A673 (cell line): ENCODE measurements around the gene SLIT1. TPM values are rescaled to one million over a fixed set of nuclear protein-coding genes. Genes with fewer than 3 reads are reported as not detected.

Source experiments
- BruUV-seq: library from RNA; stranded (reverse); fragments of 400-500 nt; replicated peaks from 2 replicates; lab custom pipeline; 2021; lab: Mats Ljungman, UMichigan
- CTCF ChIA-PET: fragments of 300-600 bp; sonication (Branson Sonifier 250); formaldehyde crosslinking; loops from one replicate; lab custom pipeline; 2022; ENCODE audit warnings: antibody characterized with exemption; lab: Charles Lee
- POLR2A ChIA-PET: fragments of 300-600 bp; sonication (Branson Sonifier 250); formaldehyde crosslinking; loops from one replicate; lab custom pipeline; 2022; ENCODE audit warnings: antibody characterized with exemption; ENCODE audit not compliant: low non-redundant PET; lab: Charles Lee
- DNase-seq: peaks from one replicate; pipeline ENCODE4 v3.0.0-alpha.2; 2015; ENCODE audit warnings: low spot score
- H3K27ac ChIP-seq: fragments of 200-600 bp; sonication (generic); 2 replicates; pipeline ENCODE4 v1.5.1; 2016; ENCODE audit warnings: mixed run types, low read depth, mild to moderate bottlenecking, mixed read lengths, antibody characterized with exemption, low read length; ENCODE audit not compliant: poor library complexity, severe bottlenecking
- H3K27me3 ChIP-seq: fragments of 200-600 bp; sonication (generic); replicated peaks from 2 replicates; pipeline ENCODE4 v1.6.1; 2017; ENCODE audit warnings: mixed run types, low read depth, mild to moderate bottlenecking, mixed read lengths, antibody characterized with exemption, low read length; ENCODE audit not compliant: insufficient read depth, poor library complexity
- H3K36me3 ChIP-seq: fragments of 200-600 bp; sonication (generic); 2 replicates; pipeline ENCODE4 v1.6.1; 2016; ENCODE audit warnings: mixed run types, mild to moderate bottlenecking, mixed read lengths, antibody characterized with exemption, low read length; ENCODE audit not compliant: insufficient read depth, poor library complexity, severe bottlenecking
- H3K4me1 ChIP-seq: fragments of 200-600 bp; sonication (generic); 2 replicates; pipeline ENCODE4 v1.6.1; 2017; ENCODE audit warnings: mixed run types, mild to moderate bottlenecking, mixed read lengths, antibody characterized with exemption, low read length; ENCODE audit not compliant: insufficient read depth, poor library complexity, severe bottlenecking
- H3K4me3 ChIP-seq: fragments of 200-600 bp; sonication (generic); 2 replicates; pipeline ENCODE4 v1.5.1; 2016; ENCODE audit warnings: low read depth, mixed run types, mild to moderate bottlenecking, mixed read lengths, low read length; ENCODE audit not compliant: poor library complexity, severe bottlenecking
- H3K9me3 ChIP-seq: fragments of 200-600 bp; sonication (generic); 2 replicates; pipeline ENCODE4 v1.6.1; 2016; ENCODE audit warnings: mixed run types, low read depth, mild to moderate bottlenecking, mixed read lengths, antibody characterized with exemption, low read length; ENCODE audit not compliant: poor library complexity, severe bottlenecking
- EZH2 ChIP-seq: fragments of 200-600 bp; sonication (generic); IDR thresholded peaks from 2 replicates; pipeline ENCODE4 v1.6.1; 2017; ENCODE audit warnings: borderline replicate concordance, low read depth, mild to moderate bottlenecking, mixed read lengths, antibody characterized with exemption, low read length; ENCODE audit not compliant: poor library complexity, severe bottlenecking
- intact Hi-C: fragments of 100-400 bp; cut with micrococcal nuclease; formaldehyde crosslinking; loops from one replicate; pipeline ENCODE4 v1.10.0; 2022; ENCODE audit not compliant: unreplicated experiment
- total RNA-seq: library from RNA; stranded (reverse); gene quantifications from 2 replicates; pipeline ENCODE4 v1.2.3, GENCODE V29; 2021
- TF ChIP-seq, protein P1 (sequence below): fragments of 300-800, 200-600 bp; sonication (generic); conservative IDR thresholded peaks from 2 replicates; pipeline ENCODE4 v1.5.1; 2017; ENCODE audit warnings: low read depth, mild to moderate bottlenecking, antibody characterized with exemption, low read length, moderate library complexity, mixed read lengths

SLIT1 gene
- total RNA-seq, 1 experiment from 2014 or later: 0.43 TPM

DNA sequence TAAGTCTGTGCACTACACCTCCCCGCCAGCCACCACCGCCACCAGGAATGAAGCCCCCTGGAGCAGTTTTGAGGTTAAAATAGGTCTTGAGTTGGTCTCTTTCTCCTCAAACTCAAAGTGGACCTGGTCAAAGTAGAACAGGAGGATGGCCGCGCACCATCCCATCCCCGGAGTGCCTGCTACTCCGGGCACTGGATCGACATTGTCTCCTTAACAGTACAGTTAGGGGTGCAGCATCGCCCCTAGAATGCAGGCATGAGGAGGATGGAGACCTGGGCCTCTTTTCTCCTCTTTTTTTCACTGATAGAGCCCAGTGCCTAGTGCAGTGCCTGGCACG, 145.5 kb downstream of the SLIT1 start:
- intact Hi-C loops: no loop called here
- ChIA-PET POLR2A (no interaction called here), CTCF (no interaction called here)
- H3K36me3 ChIP-seq: no peaks in the 10 kb centered on the region
- no peak overlapping the region for H3K4me3 ChIP-seq
- TF ChIP-seq, protein P1, sequence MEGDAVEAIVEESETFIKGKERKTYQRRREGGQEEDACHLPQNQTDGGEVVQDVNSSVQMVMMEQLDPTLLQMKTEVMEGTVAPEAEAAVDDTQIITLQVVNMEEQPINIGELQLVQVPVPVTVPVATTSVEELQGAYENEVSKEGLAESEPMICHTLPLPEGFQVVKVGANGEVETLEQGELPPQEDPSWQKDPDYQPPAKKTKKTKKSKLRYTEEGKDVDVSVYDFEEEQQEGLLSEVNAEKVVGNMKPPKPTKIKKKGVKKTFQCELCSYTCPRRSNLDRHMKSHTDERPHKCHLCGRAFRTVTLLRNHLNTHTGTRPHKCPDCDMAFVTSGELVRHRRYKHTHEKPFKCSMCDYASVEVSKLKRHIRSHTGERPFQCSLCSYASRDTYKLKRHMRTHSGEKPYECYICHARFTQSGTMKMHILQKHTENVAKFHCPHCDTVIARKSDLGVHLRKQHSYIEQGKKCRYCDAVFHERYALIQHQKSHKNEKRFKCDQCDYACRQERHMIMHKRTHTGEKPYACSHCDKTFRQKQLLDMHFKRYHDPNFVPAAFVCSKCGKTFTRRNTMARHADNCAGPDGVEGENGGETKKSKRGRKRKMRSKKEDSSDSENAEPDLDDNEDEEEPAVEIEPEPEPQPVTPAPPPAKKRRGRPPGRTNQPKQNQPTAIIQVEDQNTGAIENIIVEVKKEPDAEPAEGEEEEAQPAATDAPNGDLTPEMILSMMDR: no peak
- no peak for TF ChIP-seq EZH2
- no peaks in the 10 kb centered on the region for H3K9me3 ChIP-seq
- no TSS peak for BruUV-seq
- no peaks in the 10 kb centered on the region for H3K27me3 ChIP-seq
- DNase-seq: no peak
- no peak overlapping the region for H3K27ac ChIP-seq
- no peaks in the 10 kb centered on the region for H3K4me1 ChIP-seq

DNA sequence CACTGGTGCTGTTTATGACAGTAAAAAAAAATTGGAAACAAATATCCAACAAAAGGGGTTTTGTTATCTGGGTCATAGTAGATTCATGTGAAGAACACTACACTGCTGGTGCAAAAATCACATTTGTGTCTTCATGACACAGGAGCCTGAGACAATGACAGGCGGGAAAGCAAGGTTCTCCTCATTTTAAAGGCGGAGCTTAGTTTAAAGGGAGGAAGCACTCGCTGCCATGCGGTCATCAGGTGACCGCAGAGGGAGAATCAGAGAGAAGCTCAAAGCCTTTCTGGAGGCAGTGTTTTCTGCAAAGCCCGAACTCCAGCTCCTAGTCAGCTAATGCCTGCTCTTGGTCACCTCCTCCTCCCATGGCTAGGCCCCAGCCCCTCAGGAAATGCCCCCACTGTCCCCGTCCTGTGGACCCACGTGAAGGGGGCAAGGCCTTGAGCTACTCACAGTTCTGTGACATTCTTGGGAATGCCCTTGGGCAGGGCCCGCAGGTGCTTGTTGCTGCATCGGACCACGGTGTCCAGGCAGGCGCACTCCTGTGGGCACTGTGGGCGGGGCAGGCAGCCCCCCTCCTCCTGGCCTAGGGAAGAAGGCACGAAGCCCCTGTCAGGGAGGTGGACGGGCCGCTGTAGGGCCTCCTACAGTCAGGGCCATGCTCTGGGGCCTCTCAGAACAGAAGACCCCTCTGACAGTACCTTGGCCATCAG, 146.1 kb downstream of the SLIT1 start:
- DNase-seq: no peak
- H3K4me3 ChIP-seq: no peak overlapping the region
- no peaks in the 10 kb centered on the region for H3K9me3 ChIP-seq
- H3K4me1 ChIP-seq: no peaks in the 10 kb centered on the region
- no peak overlapping the region for H3K27ac ChIP-seq
- ChIA-PET POLR2A (no interaction called here), CTCF (interaction anchor here (0.9 kb wide), 1 partner anchor 140 kb away, joined by 3 read pairs; no protein-coding TSS in a partner anchor)
- TF ChIP-seq, protein P1: no peak
- TF ChIP-seq EZH2: no peak
- intact Hi-C loops: no loop called here
- H3K27me3 ChIP-seq: no peaks in the 10 kb centered on the region
- H3K36me3 ChIP-seq: no peaks in the 10 kb centered on the region
- BruUV-seq: no TSS peak

DNA sequence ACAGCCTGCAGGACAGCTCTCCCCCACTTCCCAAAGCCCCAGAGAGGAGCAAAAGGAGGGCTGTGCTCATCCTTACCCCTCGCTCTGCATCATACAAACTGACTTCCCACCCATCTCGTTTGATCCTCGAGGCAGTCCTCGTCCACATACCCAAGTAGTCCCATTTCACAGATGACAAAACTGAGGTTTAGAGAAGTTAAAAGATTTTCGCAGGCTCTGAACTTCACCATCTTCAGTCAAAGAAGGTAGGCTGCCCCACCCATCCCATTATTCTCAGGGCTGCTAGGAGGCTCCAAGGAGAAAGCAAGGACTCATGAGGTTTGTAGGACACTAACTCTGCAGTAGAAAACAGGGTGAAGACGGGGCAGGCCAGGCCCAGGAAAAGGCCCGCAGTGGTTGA, 147.1 kb downstream of the SLIT1 start:
- intact Hi-C loops: no loop called here
- TF ChIP-seq, protein P1: no peak
- no peak for TF ChIP-seq EZH2
- DNase-seq: no peak
- ChIA-PET CTCF (interaction anchor here (2.3 to 3.6 kb wide), 2 partner anchors 14 to 171 kb away, joined by 20 to 26 read pairs; no protein-coding TSS in a partner anchor), POLR2A (no interaction called here)
- no peaks in the 10 kb centered on the region for H3K4me1 ChIP-seq
- BruUV-seq: no TSS peak
- no peaks in the 10 kb centered on the region for H3K36me3 ChIP-seq
- no peak overlapping the region for H3K27ac ChIP-seq
- no peak overlapping the region for H3K4me3 ChIP-seq
- H3K9me3 ChIP-seq: no peaks in the 10 kb centered on the region
- no peaks in the 10 kb centered on the region for H3K27me3 ChIP-seq
